HepG2 (cell line): ENCODE measurements around the gene LIPC. TPM values are rescaled to one million over a fixed set of nuclear protein-coding genes. Genes with fewer than 3 reads are reported as not detected.
A peak's percentile ranks its signal among the peaks of the same experiment; 100 is the strongest.

Experiments used
- ARID4A ChIP-seq: sonication (generic); formaldehyde crosslinking; IDR thresholded peaks from 2 replicates; pipeline ENCODE4 v1.5.0; 2020; ENCODE audit warnings: mild to moderate bottlenecking, missing genetic modification reagents, borderline replicate concordance
- BCL6 ChIP-seq: IDR thresholded peaks from 2 replicates; pipeline ENCODE4 v1.6.1; 2016; ENCODE audit warnings: missing genetic modification reagents, missing compliant biosample characterization
- CEBPG ChIP-seq: IDR thresholded peaks from 2 replicates; pipeline ENCODE4 v1.6.1; 2016
- GABPA ChIP-seq, 2 experiments: IDR thresholded peaks; 2 replicates each; pipeline ENCODE4 v1.6.1; 2011 to 2016; ENCODE audit warnings: low read depth in 2 of 2, low read length in 1 of 2, missing biosample characterization in 1 of 2, missing genetic modification characterization in 1 of 2
- HDAC1 ChIP-seq: sonication (generic); formaldehyde crosslinking; IDR thresholded peaks from 2 replicates; pipeline ENCODE4 v1.5.1; 2020; ENCODE audit warnings: mild to moderate bottlenecking, missing genetic modification reagents
- POGK ChIP-seq: sonication (generic); formaldehyde crosslinking; conservative IDR thresholded peaks from 2 replicates; pipeline ENCODE4 v1.8.0; 2022; ENCODE audit warnings: mild to moderate bottlenecking, moderate library complexity, missing genetic modification reagents
- PRDM10 ChIP-seq: sonication (generic); formaldehyde crosslinking; IDR thresholded peaks from 2 replicates; pipeline ENCODE4 v1.4.0; 2020; ENCODE audit warnings: low read depth, missing genetic modification reagents
- TCF12 ChIP-seq, 2 experiments: fragments of 450-650 bp in 1 of 2; sonication (generic) in 1 of 2; formaldehyde crosslinking in 1 of 2; IDR thresholded peaks; 2 replicates each; pipeline versions ENCODE4 v1.6.1 to v1.8.0; 2017 to 2022; ENCODE audit warnings: antibody characterized with exemption in 1 of 2, mild to moderate bottlenecking in 1 of 2, missing genetic modification reagents in 1 of 2, moderate library complexity in 1 of 2
- TEAD3 ChIP-seq: optimal IDR thresholded peaks from 2 replicates; pipeline ENCODE3; 2016; ENCODE audit warnings: borderline replicate concordance
- ZNF414 ChIP-seq: sonication (generic); formaldehyde crosslinking; IDR thresholded peaks from 2 replicates; pipeline ENCODE4 v1.5.0; 2020; ENCODE audit warnings: missing genetic modification reagents
- ZNF670 ChIP-seq: sonication (generic); formaldehyde crosslinking; IDR thresholded peaks from 2 replicates; pipeline ENCODE4 v1.8.0; 2022; ENCODE audit warnings: mild to moderate bottlenecking, missing genetic modification reagents, borderline replicate concordance
- ZNF7 ChIP-seq: IDR thresholded peaks from 2 replicates; pipeline ENCODE4 v1.6.1; 2016; ENCODE audit warnings: missing biosample characterization, missing genetic modification reagents
- ZNF713 ChIP-seq: sonication (generic); formaldehyde crosslinking; IDR thresholded peaks from 2 replicates; pipeline ENCODE4 v1.4.0; 2020; ENCODE audit warnings: mild to moderate bottlenecking, missing genetic modification reagents
- ZNF792 ChIP-seq: IDR thresholded peaks from 2 replicates; pipeline ENCODE4 v1.6.1; 2016
- ZSCAN31 ChIP-seq: sonication (generic); formaldehyde crosslinking; IDR thresholded peaks from 2 replicates; pipeline ENCODE4 v1.5.0; 2020; ENCODE audit warnings: low read depth, mild to moderate bottlenecking, missing genetic modification reagents
- ZSCAN5A ChIP-seq: sonication (generic); formaldehyde crosslinking; IDR thresholded peaks from 2 replicates; pipeline ENCODE4 v1.8.0; 2022; ENCODE audit warnings: mild to moderate bottlenecking, missing genetic modification reagents, borderline replicate concordance
- polyA plus RNA-seq, 8 experiments: library from polyadenylated mRNA; depleted of rRNA in 3 of 8; stranded (reverse) in 7 of 8; unstranded in 1 of 8; fragments of >200 nt; fragmentation: Illumina TruSeq in 4 of 8; extraction: Trizol in 4 of 8; gene quantifications; 2 replicates each; pipeline versions ENCODE4 v1.2.1 to v1.2.3, GENCODE V29; 2011 to 2016; ENCODE audit warnings: low read depth in 4 of 8, missing spikeins in 1 of 8, mixed read lengths in 1 of 8; ENCODE audit not compliant: insufficient read depth in 1 of 8
- total RNA-seq, 5 experiments: library from RNA; depleted of rRNA; stranded (reverse); fragments of >200 nt; fragmentation: Illumina TruSeq; extraction: Trizol; gene quantifications; 2 replicates each; pipeline ENCODE4 v1.2.3, GENCODE V29; 2016; ENCODE audit warnings: low read depth in 1 of 5

LIPC gene
- total and polyA plus RNA-seq, 2 of the 13 experiments (the other 11 are each of a cell fraction or from before 2014, with no cell fraction given): 26.0 to 38.0 TPM

- TF ChIP-seq ARID4A (CRISPR knock-in tag): peak; percentile 52; the same call in 1 of the 2 replicates
- no peak for TF ChIP-seq TCF12 (IDR thresholded peaks at IDR 0.05)
- TF ChIP-seq TCF12 (CRISPR knock-in tag; IDR thresholded peaks at IDR 0.05): no peak
- no peak for TF ChIP-seq GABPA (IDR thresholded peaks at IDR 0.05; ENCODE audit: low read depth, low read length)
- TF ChIP-seq GABPA (CRISPR knock-in tag; IDR thresholded peaks at IDR 0.05; ENCODE audit: low read depth): 0 out of 2 replicates have a peak, but pooled peaks have one; percentile 2
- TF ChIP-seq TEAD3 (CRISPR knock-in tag): peak; percentile 7
- peak; percentile 45; the same call in 1 of the 2 replicates for TF ChIP-seq ZNF7
- TF ChIP-seq ZSCAN31: no peak
- TF ChIP-seq ZNF792 (CRISPR knock-in tag): 0 out of 2 replicates have a peak, but pooled peaks have one; percentile 24
- TF ChIP-seq POGK: no peak
- TF ChIP-seq BCL6 (CRISPR knock-in tag): peak; percentile 43
- peak; percentile 48; the same call in 1 of the 2 replicates for TF ChIP-seq ZNF414
- no peak for TF ChIP-seq ZSCAN5A (CRISPR knock-in tag)
- peak; percentile 44; the same call in 1 of the 2 replicates for TF ChIP-seq ZNF670
- TF ChIP-seq HDAC1 (CRISPR knock-in tag): peak; percentile 46; the same call in 1 of the 2 replicates
- no peak for TF ChIP-seq ZNF713 (CRISPR knock-in tag)
- TF ChIP-seq CEBPG (CRISPR knock-in tag): peak; percentile 64; the same call in 1 of the 2 replicates
- 0 out of 2 replicates have a peak, but pooled peaks have one; percentile 16 for TF ChIP-seq PRDM10
Measured at GRCh38 chr15:58467722-58468423, 36.1 kb downstream of the LIPC start (continued).
